Epithelial cell of esophagus (primary cell): ENCODE results near the gene TMX4.

Source experiments
- DNase-seq: peaks from one replicate; pipeline ENCODE4 v3.0.0; 2010; ENCODE audit warnings: low read depth
- H3K4me3 ChIP-seq: 2 replicates; pipeline ENCODE4 v1.5.1; 2011; ENCODE audit warnings: mild to moderate bottlenecking, low read length, control low read depth
- CTCF ChIP-seq: IDR thresholded peaks from 2 replicates; pipeline ENCODE4 v1.5.1; 2011; ENCODE audit warnings: low read depth, mild to moderate bottlenecking, low read length, control low read depth, inconsistent platforms; ENCODE audit not compliant: insufficient read depth; ENCODE audit errors: missing control alignments

Gene TMX4

GRCh38 chr20:7943891-7944290, 75.7 kb downstream of the TMX4 start:
- no peak for DNase-seq
- no peak for TF ChIP-seq CTCF
- no peak overlapping the region for H3K4me3 ChIP-seq

- DNase-seq, result no peak
- H3K4me3 ChIP-seq, result no peak within 1 kb of the TSS
- TF ChIP-seq CTCF, result no peak
Observed at GRCh38 chr20:7940341-7940740, 79.2 kb downstream of the TMX4 start, which contains the start of gene HAO1. TSS of gene HAO1 (minus strand) at chr20:7940458. CDS start at chr20:7940422, 36 bp downstream.

GRCh38 chr20:7939663-7940062, 79.9 kb downstream of the TMX4 start:
- TF ChIP-seq CTCF, result no peak
- H3K4me3 ChIP-seq, result no peak overlapping the region
- no peak for DNase-seq

GRCh38 chr20:7938058-7938457, 81.5 kb downstream of the TMX4 start:
- no peak for DNase-seq
- H3K4me3 ChIP-seq, result no peak overlapping the region
- no peak for TF ChIP-seq CTCF

- DNase-seq, result no peak
- H3K4me3 ChIP-seq, result no peak overlapping the region
- TF ChIP-seq CTCF, result no peak
Observed at GRCh38 chr20:7937328-7937727, 82.2 kb downstream of the TMX4 start.

GRCh38 chr20:7935027-7935551, 84.5 kb downstream of the TMX4 start:
- no peak overlapping the region for H3K4me3 ChIP-seq
- TF ChIP-seq CTCF, result no peak
- no peak for DNase-seq

- no peak for TF ChIP-seq CTCF
- no peak for DNase-seq
- H3K4me3 ChIP-seq, result no peak overlapping the region
Observed at GRCh38 chr20:7933346-7933745, 86.2 kb downstream of the TMX4 start.
